Occipital lobe (tissue), 2 donors: ENCODE data around the gene LGR4. TPM values are rescaled to one million over a fixed set of nuclear protein-coding genes. Genes with fewer than 3 reads are reported as not detected.
"Not testable (repeated sequence)": the region's sequence is repeated elsewhere in the genome, so short reads cannot be mapped to it uniquely, and the experiment has no call there.

Experiments used
- DNase-seq: peaks from one replicate; lab custom pipeline; 2025; lab: John Stamatoyannopoulos, UW
- total RNA-seq: library from RNA; depleted of rRNA; stranded (reverse); fragments of >200 nt; gene quantifications from one replicate; pipeline ENCODE4 v1.2.3, GENCODE V29; 2014

Gene LGR4, protein sequence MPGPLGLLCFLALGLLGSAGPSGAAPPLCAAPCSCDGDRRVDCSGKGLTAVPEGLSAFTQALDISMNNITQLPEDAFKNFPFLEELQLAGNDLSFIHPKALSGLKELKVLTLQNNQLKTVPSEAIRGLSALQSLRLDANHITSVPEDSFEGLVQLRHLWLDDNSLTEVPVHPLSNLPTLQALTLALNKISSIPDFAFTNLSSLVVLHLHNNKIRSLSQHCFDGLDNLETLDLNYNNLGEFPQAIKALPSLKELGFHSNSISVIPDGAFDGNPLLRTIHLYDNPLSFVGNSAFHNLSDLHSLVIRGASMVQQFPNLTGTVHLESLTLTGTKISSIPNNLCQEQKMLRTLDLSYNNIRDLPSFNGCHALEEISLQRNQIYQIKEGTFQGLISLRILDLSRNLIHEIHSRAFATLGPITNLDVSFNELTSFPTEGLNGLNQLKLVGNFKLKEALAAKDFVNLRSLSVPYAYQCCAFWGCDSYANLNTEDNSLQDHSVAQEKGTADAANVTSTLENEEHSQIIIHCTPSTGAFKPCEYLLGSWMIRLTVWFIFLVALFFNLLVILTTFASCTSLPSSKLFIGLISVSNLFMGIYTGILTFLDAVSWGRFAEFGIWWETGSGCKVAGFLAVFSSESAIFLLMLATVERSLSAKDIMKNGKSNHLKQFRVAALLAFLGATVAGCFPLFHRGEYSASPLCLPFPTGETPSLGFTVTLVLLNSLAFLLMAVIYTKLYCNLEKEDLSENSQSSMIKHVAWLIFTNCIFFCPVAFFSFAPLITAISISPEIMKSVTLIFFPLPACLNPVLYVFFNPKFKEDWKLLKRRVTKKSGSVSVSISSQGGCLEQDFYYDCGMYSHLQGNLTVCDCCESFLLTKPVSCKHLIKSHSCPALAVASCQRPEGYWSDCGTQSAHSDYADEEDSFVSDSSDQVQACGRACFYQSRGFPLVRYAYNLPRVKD
- total RNA-seq, result 19.0 TPM

GRCh38 chr11:27472398-27473016 is at the start of gene LGR4:
TSS of gene LGR4 (minus strand) at chr11:27472790. CDS start at chr11:27472302, 488 bp downstream.
- DNase-seq, result peak; percentile 94

- no peak for DNase-seq
Observed at GRCh38 chr11:27520226-27520625, 47.6 kb upstream of the LGR4 start.

- DNase-seq, result no peak
Observed at GRCh38 chr11:27518518-27518917, 45.9 kb upstream of the LGR4 start.

GRCh38 chr11:27517490-27517889 is 44.9 kb upstream of the LGR4 start:
- not testable (repeated sequence) for DNase-seq

GRCh38 chr11:27514558-27514957 is 42.0 kb upstream of the LGR4 start:
- peak; percentile 14 for DNase-seq

DNA sequence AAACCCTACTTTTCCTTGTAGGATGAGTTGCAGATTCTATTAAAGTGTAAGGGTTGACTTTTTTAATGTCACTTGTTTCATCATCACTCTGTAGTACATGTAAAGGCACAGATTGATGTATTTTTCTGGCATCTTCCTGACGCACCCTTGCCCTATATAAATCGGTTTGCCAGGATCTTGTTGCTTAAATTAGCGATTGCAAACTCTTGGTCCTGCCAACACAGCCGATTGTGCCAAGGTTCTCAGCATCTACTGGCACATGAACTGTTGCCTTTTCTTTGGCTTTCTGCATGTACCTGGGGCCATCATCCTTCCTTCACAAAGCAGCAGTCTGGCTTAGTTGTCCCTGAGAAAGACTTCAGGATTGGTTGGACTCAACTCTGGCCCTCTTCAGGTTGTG is 41.5 kb upstream of the LGR4 start:
- DNase-seq, result no peak

- no peak for DNase-seq
Observed at GRCh38 chr11:27513389-27513788, 40.8 kb upstream of the LGR4 start.

- DNase-seq, result no peak
Observed at GRCh38 chr11:27512238-27512637, 39.6 kb upstream of the LGR4 start.

DNA sequence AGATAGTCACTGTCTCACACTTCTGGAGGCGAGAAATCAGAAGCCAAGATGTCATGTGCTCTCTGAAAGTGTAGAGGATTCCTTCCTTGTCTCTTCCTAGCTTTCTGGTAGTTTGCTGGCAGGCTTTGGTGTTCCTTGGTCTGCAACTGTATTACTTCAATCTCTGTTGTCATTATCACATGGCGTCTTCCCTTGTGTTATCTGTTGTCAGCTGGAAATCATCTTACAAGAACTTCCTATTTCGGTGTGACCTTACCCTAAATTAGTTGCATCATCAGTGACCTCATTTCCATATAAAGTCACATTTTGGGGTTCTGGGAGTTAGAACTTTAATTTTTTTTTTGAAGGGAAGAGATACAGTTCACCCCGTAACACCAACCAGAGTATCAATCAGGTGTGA is 37.3 kb upstream of the LGR4 start:
- DNase-seq, result no peak

DNA sequence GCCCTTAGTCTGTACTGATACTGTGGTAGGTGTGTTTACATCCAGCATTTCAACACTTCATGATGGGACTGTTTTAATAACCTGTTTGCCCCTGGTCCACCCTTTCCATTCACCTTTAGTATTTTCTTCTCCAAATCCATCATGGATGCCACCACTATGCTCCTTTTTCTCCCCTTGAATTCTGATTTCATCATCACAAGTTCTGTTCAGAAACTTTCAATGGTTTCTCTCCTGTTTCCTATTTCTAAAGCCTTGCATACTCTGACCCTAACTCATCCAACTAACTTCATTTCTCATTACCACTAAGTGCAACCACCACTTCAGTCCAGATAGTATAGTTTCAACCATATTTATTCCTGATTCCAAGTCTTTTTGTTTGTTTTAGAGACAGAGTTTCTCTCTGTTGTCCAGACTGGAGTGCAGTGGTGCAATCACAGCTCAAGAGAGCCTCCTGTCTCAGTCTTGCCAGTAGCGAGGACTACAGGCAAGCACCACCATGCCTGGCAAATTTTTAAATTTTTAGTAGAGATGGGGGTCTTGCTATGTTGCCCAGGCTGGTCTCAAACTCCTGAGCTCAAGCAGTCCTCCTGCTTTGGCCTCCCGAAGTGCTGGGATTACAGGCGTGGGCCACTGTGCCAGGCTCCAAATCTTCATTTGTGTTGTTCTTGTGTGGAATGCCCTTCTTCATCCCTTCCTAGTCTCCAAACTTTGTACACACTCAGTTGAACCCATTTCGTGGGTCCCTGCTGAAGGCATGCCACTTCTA is 35.1 kb upstream of the LGR4 start:
- no peak for DNase-seq

GRCh38 chr11:27506200-27507182 is 33.9 kb upstream of the LGR4 start, which contains the start of gene LIN7C:
TSS of gene LIN7C (minus strand) at chr11:27506769. CDS start at chr11:27506752, 17 bp downstream.
- peak; percentile 96 for DNase-seq

- DNase-seq, result no peak
Observed at GRCh38 chr11:27505781-27506180, 33.2 kb upstream of the LGR4 start.

- DNase-seq, result no peak
Observed at GRCh38 chr11:27504205-27504604, 31.6 kb upstream of the LGR4 start.

DNA sequence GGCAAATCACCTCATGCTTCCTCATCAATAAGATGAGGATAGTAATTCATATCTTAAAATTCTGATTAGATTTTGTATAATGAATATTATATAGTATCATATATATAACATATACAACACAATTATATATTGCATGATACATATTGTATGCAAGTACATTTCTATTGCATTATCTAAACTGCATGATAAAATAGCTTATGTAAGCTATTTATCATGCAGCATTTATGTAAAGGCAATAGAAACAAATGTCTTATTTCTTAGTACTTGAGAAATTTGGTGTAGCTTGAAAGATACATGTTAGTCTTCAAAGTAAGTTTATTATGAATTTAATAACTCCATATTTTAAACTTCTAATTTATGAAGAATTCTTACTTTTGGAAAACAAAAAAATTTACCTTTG is 28.5 kb upstream of the LGR4 start:
- DNase-seq, result no peak

- DNase-seq, result no peak
Observed at GRCh38 chr11:27497911-27498310, 25.3 kb upstream of the LGR4 start.

DNA sequence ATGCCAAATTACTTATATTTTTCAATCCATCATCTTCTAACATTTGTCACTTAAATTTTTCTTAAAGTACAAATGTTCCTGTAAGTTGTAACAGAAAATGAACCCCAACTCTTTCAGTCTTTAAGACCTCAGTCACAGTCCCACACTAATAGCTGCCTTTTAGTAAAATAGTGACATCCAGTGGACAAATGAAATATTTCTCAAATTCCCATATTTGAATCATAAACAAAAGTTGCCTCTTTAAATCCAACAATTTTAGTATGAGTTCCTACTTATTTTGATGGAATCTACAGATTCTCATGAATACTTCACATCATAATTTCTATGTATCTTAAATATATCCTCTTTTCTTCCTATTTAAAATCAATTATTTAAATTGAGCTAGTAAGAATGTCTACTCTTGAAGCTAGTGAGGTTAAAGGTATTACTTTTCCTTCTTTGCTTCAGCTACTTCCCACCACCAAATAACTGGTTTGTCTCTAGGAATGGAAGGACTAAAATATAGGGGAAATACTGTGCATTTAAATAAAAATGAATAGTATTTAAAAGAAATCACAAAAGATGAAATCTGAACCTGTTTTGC is 24.8 kb upstream of the LGR4 start:
- DNase-seq, result no peak

- no peak for DNase-seq
Observed at GRCh38 chr11:27496461-27496860, 23.9 kb upstream of the LGR4 start.

DNA sequence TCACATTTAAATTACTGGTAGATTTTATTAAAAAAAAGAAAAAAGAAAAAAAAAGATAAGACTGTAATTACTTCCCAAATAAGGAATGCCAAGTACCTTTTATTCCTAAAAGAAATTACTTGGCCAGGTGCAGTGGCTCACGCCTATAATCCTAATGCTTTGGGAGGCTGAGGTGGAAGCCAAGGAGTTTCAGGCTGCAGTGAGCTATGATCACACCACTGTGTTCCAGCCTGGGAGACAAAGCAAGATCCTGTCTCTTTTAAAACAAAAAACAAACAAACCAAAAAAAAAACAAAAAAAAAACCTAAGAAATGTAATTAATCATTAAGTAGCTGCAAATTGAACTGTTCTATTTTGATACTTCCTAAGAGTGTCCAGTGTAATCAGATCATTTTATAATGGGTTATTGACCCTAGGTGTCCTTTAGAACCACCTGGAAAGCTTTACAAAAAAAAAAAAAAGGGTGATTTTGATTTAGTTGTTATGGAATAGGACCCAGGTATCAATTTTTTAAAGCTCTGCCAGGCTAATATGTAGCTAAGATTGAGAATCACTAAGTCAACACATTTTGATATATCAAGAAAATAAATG is 23.2 kb upstream of the LGR4 start:
- DNase-seq, result no peak

GRCh38 chr11:27489092-27489491 is 16.5 kb upstream of the LGR4 start:
- no peak for DNase-seq
